Head of caudate nucleus (tissue), 42 donors: ENCODE measurements around the gene CD44.

Experiments used
- DNase-seq, 42 donors: peaks; one replicate each; pipeline versions ENCODE4 v3.0.0 to v3.0.0-alpha.2; 2020 to 2021; ENCODE audit warnings: mixed read lengths in 7 of 42
- intact Hi-C: fragments of 100-400 bp; cut with DNase I; formaldehyde crosslinking; loops from one replicate; pipeline ENCODE4 v1.15.0; 2022

CD44 gene

DNA sequence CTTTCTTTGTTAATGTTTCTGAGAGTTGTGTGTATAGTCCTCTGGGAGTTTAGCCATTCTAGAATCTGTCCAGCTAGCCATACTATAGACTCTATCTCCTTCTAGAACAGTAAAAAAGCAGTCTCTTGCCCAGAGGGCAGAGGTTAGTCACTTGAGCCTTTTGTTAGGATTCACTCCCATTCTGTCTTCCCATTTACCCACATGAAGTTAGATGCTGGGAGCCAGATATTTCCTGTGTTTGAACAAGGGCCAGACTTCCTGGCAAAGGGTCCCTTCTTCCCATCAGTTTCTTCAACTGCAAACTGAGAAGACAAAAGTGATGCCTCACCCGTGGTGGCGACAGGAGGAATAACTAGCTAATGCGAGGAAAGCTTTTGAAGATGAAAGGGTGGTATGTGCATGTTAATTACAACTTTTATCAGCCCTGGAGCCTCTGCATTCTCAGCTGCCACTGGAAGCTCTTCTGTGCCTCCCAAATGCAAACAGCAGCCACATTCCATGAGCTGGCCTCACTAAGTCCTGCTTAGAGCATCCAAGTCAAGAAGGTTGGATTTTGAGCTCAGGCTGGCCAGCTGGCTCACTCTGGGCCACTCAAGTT lies 12.8 kb downstream of the CD44 start:
- no peak for DNase-seq
- intact Hi-C loops = no loop called here

- intact Hi-C loops = no loop called here
Observed at GRCh38 chr11:35152575-35152974, 13.6 kb downstream of the CD44 start.

DNA sequence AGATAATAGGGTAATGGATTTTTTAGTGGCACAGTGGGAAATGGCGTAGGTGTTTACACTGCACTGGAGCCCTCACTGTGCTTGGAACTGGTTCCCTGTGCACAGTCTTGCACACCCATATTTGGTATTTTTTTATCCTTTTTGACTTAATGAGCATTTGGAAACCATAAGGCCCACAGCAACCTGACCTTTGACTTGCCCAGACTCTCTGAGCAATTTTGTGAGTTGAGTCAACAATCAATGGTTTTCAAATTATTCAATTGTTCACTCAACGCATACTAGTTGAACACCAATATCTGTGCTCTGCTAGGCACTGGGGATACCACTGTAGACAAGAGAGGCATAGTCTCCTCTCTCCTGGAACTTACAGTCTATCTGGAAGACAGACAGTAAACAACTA lies 14.3 kb downstream of the CD44 start:
- intact Hi-C loops = no loop called here
- DNase-seq = no peak

More at GRCh38 chr11:35152575-35152974, 13.6 kb downstream of the CD44 start:
- DNase-seq = no peak

GRCh38 chr11:35154952-35155351 lies 16.0 kb downstream of the CD44 start:
- intact Hi-C loops = no loop called here
- DNase-seq = no peak

- DNase-seq = no peak
- intact Hi-C loops = no loop called here
Observed at GRCh38 chr11:35155677-35156076, 16.7 kb downstream of the CD44 start.

- DNase-seq = no peak
- intact Hi-C loops = no loop called here
Observed at GRCh38 chr11:35157814-35158700, 19.1 kb downstream of the CD44 start.

DNA sequence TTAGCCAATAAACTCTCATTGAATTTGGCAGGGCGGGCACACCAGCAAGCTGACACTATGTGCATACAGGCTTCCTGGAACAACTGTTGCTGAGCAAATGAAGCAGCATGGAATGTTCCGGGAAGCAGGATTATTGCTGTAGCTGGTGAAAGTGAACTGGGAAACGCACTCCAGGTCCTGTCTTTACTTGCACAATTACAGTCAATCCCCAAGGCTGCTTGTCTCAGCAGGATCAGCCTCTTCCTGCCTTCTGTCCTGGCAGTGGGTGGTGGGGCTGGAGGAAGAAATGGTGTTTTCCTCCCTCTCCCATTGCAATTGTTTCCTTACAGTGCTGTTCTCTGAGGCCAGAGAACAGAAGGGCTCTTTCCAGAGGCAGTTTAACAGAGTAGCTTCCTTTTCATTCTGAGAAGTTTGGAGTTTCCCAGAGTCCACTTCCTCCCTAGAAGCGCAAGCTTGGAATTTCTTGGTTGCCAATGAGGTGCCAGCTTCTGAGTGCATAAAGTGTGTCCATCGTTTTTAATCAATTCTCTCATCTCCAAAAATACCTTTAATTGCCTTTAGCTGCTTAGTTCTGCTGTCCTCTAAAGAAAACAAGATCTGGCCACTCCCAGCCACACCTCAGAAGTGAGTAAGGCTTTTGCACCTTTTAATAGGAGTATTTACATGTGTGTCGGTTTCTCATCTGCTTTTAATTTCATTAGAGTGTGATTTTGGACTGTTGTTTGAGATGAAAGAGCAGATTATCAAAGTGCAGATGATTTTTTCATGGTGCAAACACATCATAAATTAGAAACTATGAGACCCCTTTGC lies 19.9 kb downstream of the CD44 start:
- intact Hi-C loops = no loop called here
- DNase-seq = peak in 9 of 42 donors; percentile 12 to 73 (median 35)

- no peak for DNase-seq
- intact Hi-C loops = no loop called here
Observed at GRCh38 chr11:35160246-35160824, 21.4 kb downstream of the CD44 start.

- no peak for DNase-seq
- intact Hi-C loops = no loop called here
Observed at GRCh38 chr11:35160902-35161597, 22.1 kb downstream of the CD44 start.

GRCh38 chr11:35162745-35163144 lies 23.8 kb downstream of the CD44 start:
- no peak for DNase-seq
- intact Hi-C loops = no loop called here

DNA sequence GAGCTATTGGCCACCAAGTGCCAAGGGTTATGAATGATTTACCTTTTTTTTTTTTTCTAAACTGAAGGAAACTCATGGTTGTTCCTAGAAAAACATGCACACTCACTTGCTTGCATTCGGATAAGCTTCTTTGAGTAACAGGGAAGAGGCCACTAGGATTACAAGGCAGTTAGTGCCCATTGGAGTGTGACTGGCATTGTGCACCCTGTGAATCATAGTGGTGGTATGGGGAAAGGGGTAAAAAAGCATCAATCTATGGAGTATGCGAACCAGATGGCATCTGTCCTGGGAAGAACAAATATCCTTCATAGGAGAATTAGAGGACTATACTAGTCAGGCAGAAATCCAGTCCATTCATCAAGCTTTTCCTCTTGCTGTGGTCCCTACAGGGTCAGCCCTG lies 24.2 kb downstream of the CD44 start:
- intact Hi-C loops = no loop called here
- DNase-seq = no peak

GRCh38 chr11:35163702-35164496 lies 24.9 kb downstream of the CD44 start:
- no peak for DNase-seq
- intact Hi-C loops = no loop called here

- intact Hi-C loops = no loop called here
- DNase-seq = no peak
Observed at GRCh38 chr11:35165030-35165422, 26.1 kb downstream of the CD44 start.

- no peak for DNase-seq
- intact Hi-C loops = no loop called here
Observed at GRCh38 chr11:35165423-35166368, 26.7 kb downstream of the CD44 start.

GRCh38 chr11:35166369-35167360 lies 27.7 kb downstream of the CD44 start:
- intact Hi-C loops = no loop called here
- DNase-seq = peak in 40 of 42 donors; percentile 35 to 92 (median 70)

DNA sequence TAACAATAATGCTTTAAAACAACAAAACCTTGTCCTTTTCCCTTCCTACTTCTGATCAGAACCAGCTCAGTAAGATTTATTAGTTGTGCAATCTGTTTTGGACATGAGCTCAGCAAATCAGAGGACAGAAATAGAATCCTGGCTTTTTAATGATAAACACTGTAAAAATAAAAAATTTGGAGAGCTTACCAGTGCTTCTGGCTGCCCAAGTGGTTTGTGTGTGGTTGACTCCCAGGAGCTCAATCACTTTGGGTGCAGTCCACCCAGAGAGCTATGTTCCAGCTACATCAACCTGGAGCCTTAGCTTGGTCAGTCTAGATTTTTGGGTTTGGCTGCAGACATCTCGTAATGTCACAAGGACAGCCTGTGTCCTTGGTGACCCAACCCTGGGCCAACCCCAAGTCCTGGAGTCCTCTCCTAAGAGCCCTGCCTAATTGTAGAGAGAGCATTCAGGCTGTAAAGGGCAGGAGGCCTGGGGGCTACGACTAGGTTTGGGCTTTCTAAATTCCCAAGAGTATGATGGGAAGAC lies 28.5 kb downstream of the CD44 start:
- intact Hi-C loops = no loop called here
- no peak for DNase-seq
